ENCODE data around the gene TMEM245. TPM values are rescaled to one million over a fixed set of nuclear protein-coding genes. Genes with fewer than 3 reads are reported as not detected.

The TMEM245 gene
- total RNA-seq, 1 donor from 2014 or later: 49.7 TPM

DNA sequence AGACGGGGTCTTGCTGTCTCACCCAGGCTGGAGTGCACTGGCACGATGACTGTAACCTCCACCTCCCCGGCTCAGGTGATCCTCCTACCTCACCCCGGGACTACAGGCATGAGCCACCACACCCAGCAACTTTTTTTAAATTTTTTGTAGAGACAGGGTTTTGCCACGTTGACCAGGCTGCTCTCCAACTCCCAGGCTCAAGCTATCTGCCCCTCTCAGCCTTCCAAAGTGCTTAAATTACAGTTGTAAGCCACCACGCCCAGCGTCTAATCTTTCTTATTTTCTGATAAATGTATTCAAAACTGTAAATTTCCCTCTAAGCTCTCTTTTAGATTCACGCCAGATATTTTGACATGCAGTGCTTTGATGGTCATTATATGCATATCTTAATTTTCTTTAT lies 37.0 kb upstream of the TMEM245 start:
- TF ChIP-seq, protein P1, sequence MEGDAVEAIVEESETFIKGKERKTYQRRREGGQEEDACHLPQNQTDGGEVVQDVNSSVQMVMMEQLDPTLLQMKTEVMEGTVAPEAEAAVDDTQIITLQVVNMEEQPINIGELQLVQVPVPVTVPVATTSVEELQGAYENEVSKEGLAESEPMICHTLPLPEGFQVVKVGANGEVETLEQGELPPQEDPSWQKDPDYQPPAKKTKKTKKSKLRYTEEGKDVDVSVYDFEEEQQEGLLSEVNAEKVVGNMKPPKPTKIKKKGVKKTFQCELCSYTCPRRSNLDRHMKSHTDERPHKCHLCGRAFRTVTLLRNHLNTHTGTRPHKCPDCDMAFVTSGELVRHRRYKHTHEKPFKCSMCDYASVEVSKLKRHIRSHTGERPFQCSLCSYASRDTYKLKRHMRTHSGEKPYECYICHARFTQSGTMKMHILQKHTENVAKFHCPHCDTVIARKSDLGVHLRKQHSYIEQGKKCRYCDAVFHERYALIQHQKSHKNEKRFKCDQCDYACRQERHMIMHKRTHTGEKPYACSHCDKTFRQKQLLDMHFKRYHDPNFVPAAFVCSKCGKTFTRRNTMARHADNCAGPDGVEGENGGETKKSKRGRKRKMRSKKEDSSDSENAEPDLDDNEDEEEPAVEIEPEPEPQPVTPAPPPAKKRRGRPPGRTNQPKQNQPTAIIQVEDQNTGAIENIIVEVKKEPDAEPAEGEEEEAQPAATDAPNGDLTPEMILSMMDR (IDR thresholded peaks at IDR 0.05): no peak
- no peaks in the 10 kb centered on the region for H3K27me3 ChIP-seq
- no peak for DNase-seq (ENCODE audit: low spot score in 2 of 2)
- no peak overlapping the region for H3K27ac ChIP-seq
- H3K4me1 ChIP-seq: no peaks in the 10 kb centered on the region
- H3K36me3 ChIP-seq: no peaks in the 10 kb centered on the region
- intact Hi-C loops (cut with DNase I): no loop called here
- H3K9me3 ChIP-seq: peaks cover 0 to 6% of the 10 kb centered on the region in 2 donors
- no peak overlapping the region for H3K4me3 ChIP-seq

DNA sequence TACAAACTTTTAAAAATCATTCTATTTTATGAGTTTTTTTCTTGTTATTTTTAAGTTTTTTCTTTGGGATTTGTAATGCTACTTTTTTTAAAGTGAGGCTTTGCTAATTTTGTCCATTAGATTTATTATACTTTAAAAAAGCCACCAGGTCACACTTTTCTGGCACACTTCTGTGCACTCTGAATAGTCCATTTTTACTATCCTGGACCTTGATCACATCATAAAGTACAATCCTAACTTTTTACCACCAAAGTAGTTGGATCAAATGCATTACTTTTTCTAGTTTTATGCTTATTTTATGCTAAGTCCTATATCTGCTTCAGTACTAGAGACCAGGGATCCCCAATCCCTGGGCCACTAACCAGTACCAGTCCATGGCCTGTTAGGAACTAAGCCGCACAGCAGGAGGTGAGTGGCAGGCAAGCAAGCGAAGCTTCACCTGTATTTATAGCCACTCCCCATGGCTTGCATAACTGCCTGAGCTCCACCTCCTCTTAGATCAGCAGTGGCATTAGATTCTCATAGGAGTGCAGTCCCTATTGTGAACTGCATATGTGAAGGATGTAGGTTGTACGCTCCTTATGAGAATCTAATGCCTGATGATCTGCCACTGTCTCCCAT lies 31.3 kb upstream of the TMEM245 start:
- Histone ChIP-seq H3K36me3 (no peaks in the 10 kb centered on the region), H3K4me1 (no peaks in the 10 kb centered on the region), H3K9me3 (peaks cover 0 to 6% of the 10 kb centered on the region in 2 donors), H3K27me3 (no peaks in the 10 kb centered on the region), H3K4me3 (no peak overlapping the region), H3K27ac (no peak overlapping the region)
- DNase-seq (ENCODE audit: low spot score in 2 of 2): no peak
- intact Hi-C loops (cut with DNase I): no loop called here
- TF ChIP-seq, protein P1 (IDR thresholded peaks at IDR 0.05): no peak

DNA sequence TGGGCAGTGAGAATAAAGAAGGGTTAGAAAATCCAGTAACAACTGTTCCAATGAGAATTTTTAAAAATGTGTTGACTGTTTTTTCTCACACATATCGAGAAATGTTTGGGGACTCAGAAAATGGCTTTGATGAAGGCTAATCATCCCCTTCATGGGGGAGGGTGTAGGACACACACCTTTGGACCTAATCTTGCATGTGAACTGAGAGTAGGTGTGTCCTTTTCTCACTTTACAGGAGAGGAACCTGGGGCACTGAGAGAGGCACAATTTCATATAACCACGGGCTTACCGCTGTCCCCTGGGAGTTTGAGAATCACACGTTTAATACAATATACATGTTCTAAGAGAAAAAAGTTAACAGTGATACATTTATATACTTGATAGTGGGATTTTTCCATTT lies 30.0 kb upstream of the TMEM245 start:
- intact Hi-C loops (cut with DNase I): no loop called here
- TF ChIP-seq, protein P1 (IDR thresholded peaks at IDR 0.05): no peak
- H3K4me1 ChIP-seq: no peaks in the 10 kb centered on the region
- no peak overlapping the region for H3K27ac ChIP-seq
- peaks cover 0 to 6% of the 10 kb centered on the region in 2 donors for H3K9me3 ChIP-seq
- DNase-seq (ENCODE audit: low spot score in 2 of 2): no peak
- no peak overlapping the region for H3K4me3 ChIP-seq
- no peaks in the 10 kb centered on the region for H3K27me3 ChIP-seq
- H3K36me3 ChIP-seq: no peaks in the 10 kb centered on the region

GRCh38 chr9:109149089-109149488 lies 29.3 kb upstream of the TMEM245 start:
- H3K27me3 ChIP-seq: no peaks in the 10 kb centered on the region
- DNase-seq (ENCODE audit: low spot score in 2 of 2): no peak
- intact Hi-C loops (cut with DNase I): no loop called here
- no peaks in the 10 kb centered on the region for H3K4me1 ChIP-seq
- H3K9me3 ChIP-seq: peaks cover 0 to 6% of the 10 kb centered on the region in 2 donors
- TF ChIP-seq, protein P1 (IDR thresholded peaks at IDR 0.05): no peak
- no peak overlapping the region for H3K4me3 ChIP-seq
- no peaks in the 10 kb centered on the region for H3K36me3 ChIP-seq
- no peak overlapping the region for H3K27ac ChIP-seq

DNA sequence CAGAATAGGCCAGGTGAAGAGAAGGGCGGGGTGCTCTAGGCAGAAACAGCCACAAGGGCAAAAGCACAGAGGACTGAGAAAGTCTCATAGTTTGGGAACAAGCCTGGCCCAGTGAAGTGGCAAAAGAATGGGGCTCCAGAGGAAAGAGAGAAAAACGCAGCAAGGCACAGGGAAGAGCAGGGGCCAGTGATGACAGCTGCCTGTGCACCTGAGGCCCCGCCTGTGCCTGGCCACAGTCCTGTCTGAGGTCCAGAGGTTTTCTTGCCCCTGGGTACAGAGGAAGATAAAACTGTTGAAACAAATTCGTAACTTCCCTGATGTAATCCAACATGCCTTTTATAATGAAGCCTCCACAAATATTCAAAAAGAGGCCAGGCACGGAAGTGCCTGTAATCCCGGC lies 25.3 kb upstream of the TMEM245 start:
- no peak overlapping the region for H3K27ac ChIP-seq
- intact Hi-C loops (cut with DNase I): no loop called here
- DNase-seq (ENCODE audit: low spot score in 2 of 2): no peak

More for the DNA sequence above, 25.3 kb upstream of the TMEM245 start:
- TF ChIP-seq, protein P1 (IDR thresholded peaks at IDR 0.05): no peak
- no peaks in the 10 kb centered on the region for H3K27me3 ChIP-seq
- H3K36me3 ChIP-seq: no peaks in the 10 kb centered on the region
- H3K4me1 ChIP-seq: no peaks in the 10 kb centered on the region
- no peak overlapping the region for H3K4me3 ChIP-seq
- no peaks in the 10 kb centered on the region for H3K9me3 ChIP-seq

All from ascending aorta (tissue), 2 donors.